Neural cell (in vitro differentiated cells): ENCODE results near the gene CDH7.

Source experiments
- CTCF ChIP-seq: fragments of 450-650 bp; IDR thresholded peaks from 2 replicates; pipeline ENCODE4 v1.5.1; 2014; ENCODE audit warnings: antibody characterized with exemption, mild to moderate bottlenecking, moderate library complexity; ENCODE audit not compliant: poor library complexity, severe bottlenecking
- EP300 ChIP-seq: fragments of 450-650 bp; conservative IDR thresholded peaks from 2 replicates; pipeline ENCODE4 v1.6.1; 2014; ENCODE audit warnings: antibody characterized with exemption, mild to moderate bottlenecking, moderate library complexity; ENCODE audit not compliant: poor library complexity, severe bottlenecking
- EZH2 ChIP-seq: fragments of 200-600, 300-800 bp; shearing (Covaris generic), sonication (generic); IDR thresholded peaks from 2 replicates; pipeline ENCODE4 v1.6.1; 2014; ENCODE audit warnings: antibody characterized with exemption, low read length, borderline replicate concordance, mild to moderate bottlenecking; ENCODE audit not compliant: insufficient read depth, poor library complexity, severe bottlenecking
- MXI1 ChIP-seq: fragments of 450-650 bp; conservative IDR thresholded peaks from 2 replicates; pipeline ENCODE4 v1.6.1; 2014; ENCODE audit warnings: antibody characterized with exemption, mild to moderate bottlenecking; ENCODE audit not compliant: poor library complexity, severe bottlenecking
- POLR2AphosphoS5 ChIP-seq: IDR thresholded peaks from 2 replicates; pipeline ENCODE4 v1.6.1; 2012
- SMC3 ChIP-seq: fragments of 450-650 bp; conservative IDR thresholded peaks from 2 replicates; pipeline ENCODE4 v1.6.1; 2014; ENCODE audit warnings: antibody characterized with exemption, mild to moderate bottlenecking, moderate library complexity; ENCODE audit not compliant: poor library complexity

DNA sequence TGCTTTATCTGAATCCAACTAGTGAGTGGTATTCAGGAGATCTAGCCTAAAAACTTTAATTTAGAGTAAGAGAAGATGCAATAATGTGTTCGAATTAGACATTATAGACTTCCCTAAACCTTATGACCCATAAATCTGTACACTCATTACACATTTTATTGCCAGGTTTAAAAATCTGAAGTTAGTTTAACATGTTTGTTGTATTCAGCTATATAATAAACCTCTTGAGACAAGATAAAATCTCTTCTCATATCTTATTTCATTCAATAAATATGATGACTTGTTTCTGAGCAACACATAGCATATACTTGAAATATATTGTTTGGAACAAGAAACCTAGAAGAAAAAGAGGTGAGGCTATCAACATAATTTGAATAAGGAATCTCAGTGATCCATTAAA, 150.7 kb downstream of the CDH7 start:
- TF ChIP-seq EZH2 = no peak
- TF ChIP-seq MXI1 = no peak
- no peak for TF ChIP-seq CTCF
- TF ChIP-seq SMC3 = no peak
- no peak for TF ChIP-seq EP300
- no peak for TF ChIP-seq POLR2AphosphoS5
